Measurements from ENCODE around the gene SEC31B. TPM values are rescaled to one million over a fixed set of nuclear protein-coding genes. Genes with fewer than 3 reads are reported as not detected.

SEC31B gene
- total and polyA plus RNA-seq, 2 of the 8 experiments (the other 6 are each of a cell fraction or from before 2014, with no cell fraction given), result 4.1 to 5.3 TPM

DNA sequence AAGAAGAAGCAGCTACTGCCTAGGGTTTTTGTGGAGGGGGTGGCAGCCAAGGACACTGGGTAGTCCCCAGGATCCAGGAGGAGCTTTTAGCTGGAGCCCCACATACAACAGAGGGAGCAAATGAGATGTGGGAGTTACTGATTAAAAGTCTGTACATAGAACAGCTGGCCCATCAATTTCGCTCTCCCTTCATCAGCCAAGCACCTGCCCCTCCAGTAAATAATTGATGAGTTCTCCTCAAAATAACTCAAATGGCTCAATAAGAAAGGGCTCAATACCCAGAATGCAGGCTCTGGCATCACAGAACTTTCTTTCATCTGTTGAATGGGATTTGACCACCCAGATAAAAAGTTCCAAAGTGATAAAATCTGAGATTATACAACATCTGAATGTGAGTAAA is 72.0 kb downstream of the SEC31B start:
- Histone ChIP-seq H3K79me1 (ENCODE audit: low read depth, low read length) (no peaks in the 10 kb centered on the region), H3K9ac (replicated peaks in 1 of 4; ENCODE audit: extremely low read depth in 1 of 4, low read depth in 3 of 4, low read length in 3 of 4) (no peak overlapping the region), H3K27me3 (replicated peaks in 1 of 4; ENCODE audit: control insufficient read depth in 3 of 4, extremely low read depth in 1 of 4, insufficient read depth in 3 of 4, low read length in 3 of 4) (no peaks in the 10 kb centered on the region; a peak in 1 of 7 replicates), H2AK5ac (ENCODE audit: low read depth, low read length) (no peak overlapping the region), H2BK120ac (replicated peaks; ENCODE audit: low read depth, low read length) (no peak overlapping the region), H2AFZ (ENCODE audit: low read length) (no peak overlapping the region), H3K56ac (replicated peaks; ENCODE audit: insufficient read length, low read depth, low read length) (no peak overlapping the region), H2BK20ac (ENCODE audit: low read length) (no peak overlapping the region), H3K14ac (ENCODE audit: insufficient read length) (no peak overlapping the region), H2BK12ac (ENCODE audit: low read depth, low read length) (no peak overlapping the region), H3K4me2 (ENCODE audit: insufficient read depth in 1 of 2, low read depth in 2 of 2, low read length in 2 of 2) (no peak overlapping the region), H4K8ac (ENCODE audit: extremely low read depth, insufficient read depth, low read length) (no peak overlapping the region), H2BK5ac (ENCODE audit: low read depth, low read length) (no peak overlapping the region), H3K4ac (replicated peaks; ENCODE audit: insufficient read length, low read depth, low read length) (no peak overlapping the region), H2BK15ac (ENCODE audit: low read length) (no peak overlapping the region), H3K4me1 (replicated peaks in 1 of 4; ENCODE audit: control insufficient read depth in 3 of 4, insufficient read depth in 4 of 4, low read length in 3 of 4) (no peaks in the 10 kb centered on the region), H3K36me3 (ENCODE audit: control insufficient read depth in 2 of 4, insufficient read depth in 4 of 4, low read length in 3 of 4) (no peaks in the 10 kb centered on the region), H4K5ac (ENCODE audit: insufficient read length, low read depth, low read length) (no peak overlapping the region), H3K27ac (ENCODE audit: low read depth, low read length) (no peak overlapping the region), H4K91ac (replicated peaks; ENCODE audit: insufficient read length, low read length) (no peak overlapping the region), H3K79me2 (ENCODE audit: control insufficient read depth in 1 of 2, insufficient read depth in 2 of 2, low read length in 2 of 2) (no peaks in the 10 kb centered on the region), H3K18ac (ENCODE audit: extremely low read depth, low read length) (no peak overlapping the region), H4K20me1 (replicated peaks in 1 of 2; ENCODE audit: control insufficient read depth in 1 of 2, insufficient read depth in 2 of 2, low read length in 2 of 2) (no peaks in the 10 kb centered on the region), H3K23ac (ENCODE audit: insufficient read length) (no peak overlapping the region), H3K4me3 (ENCODE audit: extremely low read depth in 1 of 4, insufficient read depth in 2 of 4, low read depth in 3 of 4, low read length in 4 of 4) (no peak overlapping the region), H3K23me2 (ENCODE audit: low read depth, low read length) (no peaks in the 10 kb centered on the region), H3K9me3 (ENCODE audit: insufficient read depth in 2 of 2, low read depth in 1 of 2, low read length in 1 of 2) (no peaks in the 10 kb centered on the region; a peak in 1 of 4 replicates)
- FAIRE-seq, result no peak
- no peak for DNase-seq (ENCODE audit: low read depth in 1 of 2, low spot score in 2 of 2)
- WGBS, 2 experiments (ENCODE audit: extremely low coverage in 1 of 2, insufficient coverage in 1 of 2, insufficient read length in 1 of 2, insufficient replicate concordance in 2 of 2, low coverage in 1 of 2, low lambda C conversion rate in 2 of 2, missing lambda C conversion rate in 1 of 2), result 71% methylated on average over 1 of the region's 1 CpG; no CpG with 5 or more reads in 1 of the 2 experiments
- ChIA-PET POLR2A (ENCODE audit: partially characterized antibody) (interaction anchor here (1.3 kb wide), 1 partner anchor 22 kb away, joined by 3 read pairs; no protein-coding TSS in a partner anchor), CTCF (ENCODE audit: partially characterized antibody) (interaction anchor here (1.3 to 3.4 kb wide), 3 partner anchors 34 to 60 kb away, joined by 3 to 12 read pairs (median 5); no protein-coding TSS in a partner anchor)
- no peak for TF ChIP-seq FOSL1 (IDR thresholded peaks at IDR 0.05; ENCODE audit: insufficient read depth, low read depth, low read length)
- TF ChIP-seq EGR1 (IDR thresholded peaks at IDR 0.05; ENCODE audit: borderline replicate concordance, low read depth, low read length), result no peak
- no peak for TF ChIP-seq CREB1 (IDR thresholded peaks at IDR 0.05)
- TF ChIP-seq SAP30 (IDR thresholded peaks at IDR 0.05; ENCODE audit: insufficient read depth, insufficient replicate concordance, low read length), result no peak
- TF ChIP-seq HDAC2 (IDR thresholded peaks at IDR 0.05; ENCODE audit: borderline replicate concordance in 1 of 2, low read depth in 2 of 2, low read length in 2 of 2), result no peak
- TF ChIP-seq, protein P1, sequence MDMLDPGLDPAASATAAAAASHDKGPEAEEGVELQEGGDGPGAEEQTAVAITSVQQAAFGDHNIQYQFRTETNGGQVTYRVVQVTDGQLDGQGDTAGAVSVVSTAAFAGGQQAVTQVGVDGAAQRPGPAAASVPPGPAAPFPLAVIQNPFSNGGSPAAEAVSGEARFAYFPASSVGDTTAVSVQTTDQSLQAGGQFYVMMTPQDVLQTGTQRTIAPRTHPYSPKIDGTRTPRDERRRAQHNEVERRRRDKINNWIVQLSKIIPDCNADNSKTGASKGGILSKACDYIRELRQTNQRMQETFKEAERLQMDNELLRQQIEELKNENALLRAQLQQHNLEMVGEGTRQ (IDR thresholded peaks at IDR 0.05; ENCODE audit: low read length), result no peak
- TF ChIP-seq HDAC6 (IDR thresholded peaks at IDR 0.05; ENCODE audit: low read depth, low read length), result no peak
- TF ChIP-seq GABPA (IDR thresholded peaks at IDR 0.05; ENCODE audit: borderline replicate concordance, insufficient read depth, low read length), result no peak
- no peak for TF ChIP-seq RXRA (IDR thresholded peaks at IDR 0.05; ENCODE audit: insufficient read depth, low read depth, low read length)
- TF ChIP-seq RBBP5 (IDR thresholded peaks at IDR 0.05; ENCODE audit: borderline replicate concordance, low read depth, low read length), result no peak
- TF ChIP-seq ASH2L (IDR thresholded peaks at IDR 0.05; ENCODE audit: low read length), result no peak
- no peak for TF ChIP-seq PHF8 (conservative IDR thresholded peaks at IDR 0.05; ENCODE audit: low read depth, low read length)
- TF ChIP-seq KDM1A (IDR thresholded peaks at IDR 0.05; ENCODE audit: borderline replicate concordance, low read length), result no peak

All from H1 (cell line).